PC-9 (cell line): ENCODE results near the gene SFT2D1. TPM values are rescaled to one million over a fixed set of nuclear protein-coding genes. Genes with fewer than 3 reads are reported as not detected.

Source experiments
- BruUV-seq: library from RNA; stranded (reverse); fragments of 400-500 nt; replicated peaks from 2 replicates; lab custom pipeline; 2021; lab: Mats Ljungman, UMichigan
- CTCF ChIA-PET: fragments of 300-600 bp; sonication (Branson Sonifier 250); formaldehyde crosslinking; loops from one replicate; lab custom pipeline; 2022; ENCODE audit warnings: antibody characterized with exemption; lab: Charles Lee
- POLR2A ChIA-PET: fragments of 300-600 bp; sonication (Branson Sonifier 250); formaldehyde crosslinking; loops from one replicate; lab custom pipeline; 2022; ENCODE audit warnings: antibody characterized with exemption; ENCODE audit not compliant: unreplicated experiment; lab: Charles Lee
- DNase-seq, 2 experiments: peaks; one replicate each; pipeline versions ENCODE4 v3.0.0 to v3.0.0-alpha.2; 2015 to 2022; ENCODE audit warnings: mixed read lengths in 1 of 2
- H2AFZ ChIP-seq: fragments of 200-600 bp; sonication (generic); 2 replicates; pipeline ENCODE4 v1.8.1; 2017; ENCODE audit warnings: antibody characterized with exemption
- H3F3A ChIP-seq: fragments of 200-600 bp; sonication (generic); 2 replicates; pipeline ENCODE4 v1.8.1; 2017; ENCODE audit warnings: antibody characterized with exemption, mild to moderate bottlenecking, low read depth; ENCODE audit not compliant: insufficient read depth
- H3K27ac ChIP-seq: fragments of 200-600 bp; sonication (generic); 2 replicates; pipeline ENCODE4 v1.6.1; 2016; ENCODE audit warnings: mixed run types
- H3K27me3 ChIP-seq: fragments of 200-600 bp; sonication (generic); 2 replicates; pipeline ENCODE4 v1.6.1; 2016; ENCODE audit warnings: low read depth, mixed run types; ENCODE audit not compliant: insufficient read depth
- H3K36me3 ChIP-seq: fragments of 200-600 bp; sonication (generic); 2 replicates; pipeline ENCODE4 v1.6.1; 2016; ENCODE audit warnings: low read depth, mixed run types
- H3K4me1 ChIP-seq: fragments of 200-600 bp; sonication (generic); replicated peaks from 2 replicates; pipeline ENCODE4 v1.6.1; 2016; ENCODE audit warnings: mixed run types; ENCODE audit not compliant: insufficient read depth
- H3K4me2 ChIP-seq: fragments of 200-600 bp; sonication (generic); 2 replicates; pipeline ENCODE4 v1.6.1; 2017; ENCODE audit warnings: mixed run types
- H3K4me3 ChIP-seq: fragments of 200-600 bp; sonication (generic); 2 replicates; pipeline ENCODE4 v1.6.1; 2016; ENCODE audit warnings: mixed run types
- H3K79me2 ChIP-seq: fragments of 200-600 bp; sonication (generic); 2 replicates; pipeline ENCODE4 v1.6.1; 2017; ENCODE audit warnings: low read depth, mixed run types
- H3K9me2 ChIP-seq: fragments of 200-600 bp; sonication (generic); 2 replicates; pipeline ENCODE4 v1.8.1; 2017; ENCODE audit warnings: mild to moderate bottlenecking; ENCODE audit not compliant: insufficient read depth
- H3K9me3 ChIP-seq: fragments of 200-600 bp; sonication (generic); 2 replicates; pipeline ENCODE4 v1.8.1; 2016; ENCODE audit warnings: low read depth; ENCODE audit not compliant: insufficient read depth
- H4K20me1 ChIP-seq: fragments of 200-600 bp; sonication (generic); 2 replicates; pipeline ENCODE4 v1.8.1; 2017; ENCODE audit not compliant: insufficient read depth
- CTCF ChIP-seq: fragments of 200-600 bp; sonication (generic); conservative IDR thresholded peaks from 2 replicates; pipeline ENCODE4 v1.6.1; 2017; ENCODE audit warnings: mixed run types, antibody characterized with exemption, mild to moderate bottlenecking, moderate library complexity
- EZH2 ChIP-seq: fragments of 200-600 bp; sonication (generic); IDR thresholded peaks from 2 replicates; pipeline ENCODE4 v1.8.0; 2017; ENCODE audit warnings: antibody characterized with exemption, low read depth
- intact Hi-C: fragments of 100-400 bp; cut with micrococcal nuclease; formaldehyde crosslinking; loops from one replicate; pipeline ENCODE4 v1.10.0; 2022; ENCODE audit not compliant: unreplicated experiment
- total RNA-seq: library from RNA; stranded (reverse); gene quantifications from 2 replicates; pipeline ENCODE4 v1.2.3, GENCODE V29; 2021

Gene SFT2D1
- total RNA-seq, 1 experiment from 2014 or later: 39.9 TPM

DNA sequence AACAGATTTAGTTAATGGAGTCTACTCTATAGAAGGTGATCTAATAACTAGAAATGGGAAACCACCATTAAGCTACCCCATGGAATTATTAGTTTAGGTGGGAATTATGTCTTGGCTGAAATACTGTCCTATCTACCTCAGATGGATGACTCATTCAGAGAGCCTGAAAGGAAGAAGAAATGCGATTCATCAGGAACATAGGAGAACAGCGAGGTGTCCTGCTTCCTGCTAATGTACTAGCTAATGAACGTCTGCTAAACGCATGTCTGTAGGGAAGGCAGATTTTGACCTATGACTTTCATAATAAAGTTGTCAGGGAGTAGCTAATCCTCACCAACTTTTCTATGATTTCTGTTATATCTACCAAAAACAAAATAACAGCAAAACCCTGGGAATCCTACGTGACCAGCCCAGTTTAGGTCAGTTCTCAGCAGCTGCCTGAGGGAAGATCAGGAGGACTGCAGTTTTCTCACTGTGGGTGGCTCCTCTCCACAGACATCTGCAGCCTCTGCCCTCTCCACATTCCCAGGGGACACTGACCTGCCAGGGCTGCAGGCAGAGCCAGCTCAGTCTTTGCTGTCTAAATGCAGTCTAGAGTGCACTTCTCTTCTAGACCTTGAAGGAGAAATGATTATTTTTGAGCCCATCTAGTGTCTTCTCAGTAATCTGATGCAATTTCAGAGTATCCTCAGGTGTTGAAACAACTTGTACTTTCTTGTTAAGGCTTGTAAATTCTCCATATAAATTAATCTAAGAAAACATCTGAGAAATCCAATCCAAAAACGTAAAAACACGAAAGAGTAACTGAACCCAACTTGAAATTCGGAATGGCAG lies 18.1 kb upstream of the SFT2D1 start:
- Histone ChIP-seq H3K27me3 (0 out of 2 replicates have a peak, but pooled peaks cover 3% of the 10 kb centered on the region), H3K27ac (no peak overlapping the region), H3K79me2 (no peaks in the 10 kb centered on the region), H3F3A (no peaks in the 10 kb centered on the region), H3K36me3 (no peaks in the 10 kb centered on the region), H3K4me1 (peaks cover 9% of the 10 kb centered on the region; the same call in 1 of the 2 replicates), H3K9me2 (no peaks in the 10 kb centered on the region), H4K20me1 (no peaks in the 10 kb centered on the region), H3K9me3 (no peaks in the 10 kb centered on the region), H2AFZ (peak overlapping the region; percentile 44; the same call in 1 of the 2 replicates), H3K4me3 (no peak overlapping the region), H3K4me2 (peak overlapping the region; percentile 50)
- POLR2A ChIA-PET: no interaction called here
- CTCF ChIA-PET: no interaction called here
- TF ChIP-seq EZH2: no peak
- no peak for TF ChIP-seq CTCF
- intact Hi-C loops: no loop called here
- no TSS peak for BruUV-seq
- DNase-seq: no peak

DNA sequence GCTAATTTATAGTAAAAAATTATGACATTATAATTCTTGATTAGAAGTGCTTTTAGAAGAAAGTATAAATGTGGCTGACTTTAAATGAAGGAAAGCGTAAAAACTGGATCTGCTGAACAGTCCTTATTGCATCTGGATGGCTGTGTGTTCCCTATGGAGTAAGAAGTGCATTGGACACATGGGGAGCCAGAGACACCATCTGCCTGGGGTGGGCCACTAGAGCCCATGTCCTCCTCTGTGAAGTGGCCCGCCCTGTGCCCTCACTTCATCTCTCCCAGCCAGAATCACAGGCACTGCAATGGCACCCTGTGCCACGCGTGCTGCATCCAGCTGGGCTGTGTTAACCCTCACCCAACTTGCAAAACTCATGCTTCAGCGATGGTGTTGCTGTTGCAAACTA lies 13.2 kb upstream of the SFT2D1 start:
- Histone ChIP-seq H3K36me3 (no peaks in the 10 kb centered on the region), H2AFZ (no peak overlapping the region), H4K20me1 (no peaks in the 10 kb centered on the region), H3K4me1 (0 out of 2 replicates have a peak, but pooled peaks cover 8% of the 10 kb centered on the region), H3K4me2 (no peak overlapping the region), H3K27me3 (peaks cover 17% of the 10 kb centered on the region), H3K9me3 (no peaks in the 10 kb centered on the region), H3F3A (no peaks in the 10 kb centered on the region), H3K9me2 (no peaks in the 10 kb centered on the region), H3K4me3 (no peak overlapping the region), H3K79me2 (no peaks in the 10 kb centered on the region), H3K27ac (no peak overlapping the region)
- CTCF ChIA-PET: no interaction called here
- no TSS peak for BruUV-seq
- intact Hi-C loops: no loop called here
- TF ChIP-seq EZH2 (no peak), CTCF (no peak)
- DNase-seq: no peak
- POLR2A ChIA-PET: no interaction called here

DNA sequence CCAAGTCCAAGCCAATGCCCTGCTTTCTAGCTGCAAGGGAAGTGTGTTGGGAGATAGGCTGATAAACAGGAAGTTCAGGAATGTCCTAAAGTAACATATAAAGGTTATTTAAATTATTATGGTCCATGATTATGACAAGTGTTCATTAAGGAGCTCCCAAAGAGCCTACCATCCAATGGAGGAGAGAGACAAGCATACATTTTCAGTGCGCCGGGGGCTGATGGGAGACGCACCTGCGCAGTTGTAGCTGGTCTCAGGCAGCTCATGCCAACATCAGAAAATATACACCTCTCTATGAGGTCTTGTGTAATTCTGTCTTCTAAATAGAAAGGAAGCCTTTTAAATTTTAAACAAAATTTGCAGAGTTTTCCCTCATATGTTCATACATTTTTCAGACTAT lies 12.6 kb upstream of the SFT2D1 start:
- TF ChIP-seq EZH2 (no peak), CTCF (no peak)
- intact Hi-C loops: no loop called here
- H3K4me2 ChIP-seq: no peak overlapping the region
- H3K9me3 ChIP-seq: no peaks in the 10 kb centered on the region
- POLR2A ChIA-PET: no interaction called here
- peaks cover 17% of the 10 kb centered on the region for H3K27me3 ChIP-seq
- no peaks in the 10 kb centered on the region for H3K79me2 ChIP-seq
- no peaks in the 10 kb centered on the region for H4K20me1 ChIP-seq
- BruUV-seq: no TSS peak
- no peaks in the 10 kb centered on the region for H3K9me2 ChIP-seq
- CTCF ChIA-PET: no interaction called here
- H3K27ac ChIP-seq: no peak overlapping the region
- no peak overlapping the region for H2AFZ ChIP-seq
- no peak for DNase-seq
- no peaks in the 10 kb centered on the region for H3F3A ChIP-seq
- no peaks in the 10 kb centered on the region for H3K36me3 ChIP-seq
- H3K4me3 ChIP-seq: no peak overlapping the region
- 0 out of 2 replicates have a peak, but pooled peaks cover 5% of the 10 kb centered on the region for H3K4me1 ChIP-seq
